Smooth muscle cell of the pulmonary artery (primary cell): ENCODE measurements around the gene AP1M1. TPM values are rescaled to one million over a fixed set of nuclear protein-coding genes. Genes with fewer than 3 reads are reported as not detected.

Experiments
- total RNA-seq: library from RNA; depleted of rRNA; stranded (reverse); fragments of >200 nt; gene quantifications from 2 replicates; pipeline ENCODE4 v1.2.3, GENCODE V29; 2014

The AP1M1 gene
- 104 and 106 TPM in 2 replicates for total RNA-seq

DNA sequence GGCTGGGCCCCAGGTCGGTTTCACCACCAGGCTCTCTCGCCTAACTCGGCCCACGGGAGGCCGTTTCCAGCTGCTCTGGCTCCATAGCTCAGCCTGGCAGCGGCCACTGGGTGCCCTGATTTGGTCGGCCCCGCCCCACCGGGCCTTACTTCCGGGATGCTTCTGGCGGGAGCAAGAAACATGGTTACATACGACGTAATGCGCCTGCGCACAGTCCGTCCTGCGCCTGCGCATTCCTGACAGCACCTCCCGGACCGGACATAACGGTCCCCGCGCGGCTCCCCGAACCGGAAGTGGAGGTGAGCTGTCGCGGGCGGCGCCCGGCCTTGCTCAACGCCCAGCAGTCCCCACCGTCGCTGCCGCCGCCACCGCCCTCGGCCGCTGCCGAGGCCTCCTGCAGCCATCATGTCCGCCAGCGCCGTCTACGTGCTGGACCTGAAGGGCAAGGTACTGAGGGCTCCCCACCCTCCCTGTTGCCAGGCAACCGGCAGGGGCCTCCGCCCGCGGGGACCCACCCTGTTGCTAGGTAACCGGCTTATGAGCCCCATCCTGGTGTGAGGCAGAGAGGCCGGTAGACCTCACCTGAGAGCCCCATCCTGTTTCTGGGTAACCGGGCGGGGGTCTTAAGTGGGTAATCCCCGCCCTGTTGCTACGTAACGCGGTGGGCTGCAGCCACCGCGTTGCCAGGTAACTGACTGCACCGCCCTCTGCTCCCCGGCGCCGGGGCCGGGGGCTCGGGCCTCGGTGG lies at the start of gene AP1M1:
TSS of gene AP1M1 (plus strand) at position 290 of the 748 bp plus-strand sequence. CDS start at position 406, 116 bp downstream.

DNA sequence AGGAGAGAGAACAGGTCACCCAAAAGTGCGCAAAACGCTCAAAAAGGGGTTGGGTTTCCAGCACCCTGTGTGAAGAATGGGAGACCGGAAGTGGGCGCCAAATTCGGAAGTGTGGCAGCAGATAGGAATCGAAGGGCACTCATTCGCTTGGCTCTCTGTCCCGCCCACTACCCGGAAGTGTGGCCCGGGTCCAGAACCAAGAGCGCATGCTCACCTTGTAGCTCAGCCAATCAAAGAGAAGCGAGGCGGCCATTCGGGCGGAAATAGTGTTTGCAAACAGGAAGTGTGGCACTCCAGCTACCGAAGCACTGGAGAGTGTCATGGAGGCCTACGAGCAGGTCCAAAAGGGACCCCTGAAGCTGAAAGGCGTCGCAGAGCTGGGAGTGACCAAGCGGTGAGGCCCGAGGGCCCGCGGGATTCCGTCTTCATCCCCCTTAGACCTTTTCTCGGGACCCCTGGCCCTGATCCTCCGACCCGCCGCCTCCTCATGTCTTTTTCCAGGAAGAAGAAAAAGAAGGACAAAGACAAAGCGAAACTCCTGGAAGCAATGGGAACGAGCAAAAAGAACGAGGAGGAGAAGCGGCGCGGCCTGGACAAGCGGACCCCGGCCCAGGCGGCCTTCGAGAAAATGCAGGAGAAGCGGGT lies 12.5 kb upstream of the AP1M1 start, which contains the start of gene FAM32A:
TSS of gene FAM32A (plus strand) at position 288 of the 645 bp plus-strand sequence. CDS start at position 321, 33 bp downstream.

Other genes with a start within 250 kb of the AP1M1 start
- not detected in 2 replicates for gene OR10H4, start 248.9 kb upstream of the AP1M1 start, total RNA-seq
- gene TPM4, start 121.4 kb upstream of the AP1M1 start, total RNA-seq: 1,063 and 1,104 TPM in 2 replicates
- 67.0 and 88.8 TPM in 2 replicates for gene RAB8A, start 86.0 kb upstream of the AP1M1 start, total RNA-seq
- gene HSH2D, start 54.2 kb upstream of the AP1M1 start, total RNA-seq: not detected in 2 replicates
- gene CIB3, start 24.4 kb upstream of the AP1M1 start, total RNA-seq: not detected in 2 replicates
- gene FAM32A, start 12.5 kb upstream of the AP1M1 start, total RNA-seq: 63.2 and 77.5 TPM in 2 replicates
- 5.1 and 11.7 TPM in 2 replicates for gene KLF2, start 126.9 kb downstream of the AP1M1 start, total RNA-seq